ENCODE results near the gene WIPI1.

The WIPI1 gene

DNA sequence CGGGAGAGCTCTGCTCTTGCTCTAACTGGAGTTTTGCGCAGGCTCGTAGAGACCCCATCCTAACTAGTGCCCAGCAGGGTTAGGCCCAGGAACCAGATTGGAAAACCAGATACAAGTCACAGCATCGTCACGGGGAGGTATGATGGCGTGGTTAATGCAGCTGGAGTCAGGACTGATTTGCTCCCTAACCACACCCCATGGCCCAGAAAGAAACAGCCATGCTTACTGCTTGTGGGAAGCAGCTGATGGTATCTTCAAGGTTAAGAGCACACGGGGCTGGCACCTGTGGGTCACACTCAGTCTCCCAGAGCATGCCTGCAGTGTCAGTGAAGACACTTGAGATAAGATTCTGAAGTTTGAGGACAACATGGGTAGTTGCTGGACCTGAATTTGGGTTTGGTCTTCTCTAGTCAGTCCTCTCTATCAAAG is 60.2 kb downstream of the WIPI1 start:
- Histone ChIP-seq H3K9me3 (ENCODE audit: insufficient read depth, low read length) (no peaks in the 10 kb centered on the region), H3K9ac (ENCODE audit: low read length) (no peak overlapping the region), H3K4me3 (ENCODE audit: low read length) (no peak overlapping the region), H3K79me2 (ENCODE audit: low read length) (no peaks in the 10 kb centered on the region), H3K36me3 (replicated peaks; ENCODE audit: low read depth, low read length) (no peaks in the 10 kb centered on the region), H3K4me2 (ENCODE audit: low read length) (no peak overlapping the region), H4K20me1 (ENCODE audit: insufficient read depth, low read length) (no peaks in the 10 kb centered on the region), H3K27me3 (ENCODE audit: low read depth, low read length) (peaks cover 9% of the 10 kb centered on the region), H3K4me1 (ENCODE audit: low read length) (peaks cover 23% of the 10 kb centered on the region), H3K27ac (ENCODE audit: low read length) (no peak overlapping the region), H2AFZ (ENCODE audit: low read depth, low read length) (no peak overlapping the region)
- TF ChIP-seq EZH2phosphoT487 (IDR thresholded peaks at IDR 0.05; ENCODE audit: low read depth), result no peak
- no peak for TF ChIP-seq CTCF (IDR thresholded peaks at IDR 0.05; ENCODE audit: low read depth, low read length)

- Histone ChIP-seq H3K9ac (ENCODE audit: low read length) (no peak overlapping the region), H3K27me3 (ENCODE audit: low read depth, low read length) (peaks cover 9% of the 10 kb centered on the region), H3K4me2 (ENCODE audit: low read length) (no peak overlapping the region), H3K27ac (ENCODE audit: low read length) (no peak overlapping the region), H3K9me3 (ENCODE audit: insufficient read depth, low read length) (no peaks in the 10 kb centered on the region), H3K79me2 (ENCODE audit: low read length) (no peaks in the 10 kb centered on the region), H2AFZ (ENCODE audit: low read depth, low read length) (no peak overlapping the region), H3K4me1 (ENCODE audit: low read length) (peaks cover 23% of the 10 kb centered on the region), H4K20me1 (ENCODE audit: insufficient read depth, low read length) (no peaks in the 10 kb centered on the region), H3K4me3 (ENCODE audit: low read length) (no peak overlapping the region), H3K36me3 (replicated peaks; ENCODE audit: low read depth, low read length) (no peaks in the 10 kb centered on the region)
- TF ChIP-seq EZH2phosphoT487 (IDR thresholded peaks at IDR 0.05; ENCODE audit: low read depth), result no peak
- TF ChIP-seq CTCF (IDR thresholded peaks at IDR 0.05; ENCODE audit: low read depth, low read length), result no peak
These were observed 60.8 kb downstream of the WIPI1 start for GRCh38 chr17:68396226-68397107.

DNA sequence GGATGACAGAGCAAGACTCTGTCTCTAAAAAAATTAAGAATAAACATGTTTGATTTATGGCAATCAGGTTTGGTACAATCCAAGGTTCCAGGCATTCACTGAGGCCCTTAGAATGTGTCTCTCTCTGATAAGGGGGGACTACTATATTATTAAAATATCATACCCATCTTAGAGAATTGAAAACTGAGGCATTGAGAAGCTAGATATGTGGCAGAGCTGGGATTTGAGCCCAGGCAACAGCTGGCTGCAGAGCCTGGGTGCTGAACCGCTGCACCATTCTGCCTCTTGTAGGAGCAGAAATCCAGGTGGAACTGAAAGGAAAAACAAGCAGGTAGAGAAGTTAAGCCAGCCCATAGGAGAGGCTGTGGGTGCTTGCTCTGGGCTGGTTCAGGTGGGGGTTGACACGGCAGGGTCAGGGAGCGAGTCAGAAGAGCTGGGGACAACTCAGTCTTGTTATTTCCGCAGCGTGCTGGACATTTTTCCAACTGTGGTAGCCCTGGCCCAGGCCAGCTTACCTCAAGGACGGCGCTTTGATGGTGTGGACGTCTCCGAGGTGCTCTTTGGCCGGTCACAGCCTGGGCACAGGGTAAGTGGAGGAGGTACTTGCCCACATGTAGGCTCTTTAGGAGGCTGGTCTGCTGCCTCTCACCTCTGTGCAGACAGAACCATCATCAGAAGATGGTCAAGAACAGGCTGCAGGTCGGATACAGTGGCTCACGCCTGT is 62.5 kb downstream of the WIPI1 start:
- no peaks in the 10 kb centered on the region for H3K36me3 ChIP-seq (replicated peaks; ENCODE audit: low read depth, low read length)
- H3K4me2 ChIP-seq (ENCODE audit: low read length), result no peak overlapping the region
- H3K27me3 ChIP-seq (ENCODE audit: low read depth, low read length), result peaks cover 4% of the 10 kb centered on the region
- H3K9me3 ChIP-seq (ENCODE audit: insufficient read depth, low read length), result no peaks in the 10 kb centered on the region
- H2AFZ ChIP-seq (ENCODE audit: low read depth, low read length), result no peak overlapping the region
- H3K4me1 ChIP-seq (ENCODE audit: low read length), result peaks cover 18% of the 10 kb centered on the region
- H3K27ac ChIP-seq (ENCODE audit: low read length), result no peak overlapping the region
- no peak overlapping the region for H3K4me3 ChIP-seq (ENCODE audit: low read length)
- H3K79me2 ChIP-seq (ENCODE audit: low read length), result no peaks in the 10 kb centered on the region
- H4K20me1 ChIP-seq (ENCODE audit: insufficient read depth, low read length), result no peaks in the 10 kb centered on the region
- no peak overlapping the region for H3K9ac ChIP-seq (ENCODE audit: low read length)
- TF ChIP-seq EZH2phosphoT487 (IDR thresholded peaks at IDR 0.05; ENCODE audit: low read depth) (no peak), CTCF (IDR thresholded peaks at IDR 0.05; ENCODE audit: low read depth, low read length) (no peak)

- H3K4me1 ChIP-seq (ENCODE audit: low read length), result no peaks in the 10 kb centered on the region
- no peak overlapping the region for H3K9ac ChIP-seq (ENCODE audit: low read length)
- no peaks in the 10 kb centered on the region for H3K36me3 ChIP-seq (replicated peaks; ENCODE audit: low read depth, low read length)
- TF ChIP-seq EZH2phosphoT487 (IDR thresholded peaks at IDR 0.05; ENCODE audit: low read depth), result no peak
- TF ChIP-seq CTCF (IDR thresholded peaks at IDR 0.05; ENCODE audit: low read depth, low read length), result no peak
- H3K79me2 ChIP-seq (ENCODE audit: low read length), result no peaks in the 10 kb centered on the region
- H3K4me2 ChIP-seq (ENCODE audit: low read length), result no peak overlapping the region
- no peak overlapping the region for H3K27ac ChIP-seq (ENCODE audit: low read length)
- H3K4me3 ChIP-seq (ENCODE audit: low read length), result no peak overlapping the region
- no peaks in the 10 kb centered on the region for H3K9me3 ChIP-seq (ENCODE audit: insufficient read depth, low read length)
- no peak overlapping the region for H2AFZ ChIP-seq (ENCODE audit: low read depth, low read length)
- no peaks in the 10 kb centered on the region for H4K20me1 ChIP-seq (ENCODE audit: insufficient read depth, low read length)
- H3K27me3 ChIP-seq (ENCODE audit: low read depth, low read length), result no peaks in the 10 kb centered on the region
These were observed 65.6 kb downstream of the WIPI1 start for GRCh38 chr17:68391561-68392268.

Measured in OCI-LY3 (cell line).